H9 (cell line): ENCODE results near the gene ORM2. TPM values are rescaled to one million over a fixed set of nuclear protein-coding genes. Genes with fewer than 3 reads are reported as not detected.

Source experiments
- DNase-seq: peaks from one replicate; pipeline ENCODE4 v3.0.0-alpha.2; 2017
- H2AFZ ChIP-seq: one replicate; pipeline ENCODE4 v1.6.1; 2013; ENCODE audit warnings: mild to moderate bottlenecking, low read length, control low read depth, moderate library complexity
- H2AK5ac ChIP-seq: 2 replicates; pipeline ENCODE4 v1.6.1; 2013; ENCODE audit warnings: low read length, control low read depth, mixed read lengths; ENCODE audit not compliant: insufficient read length
- H2BK120ac ChIP-seq: one replicate; pipeline ENCODE4 v1.6.1; 2013; ENCODE audit warnings: low read depth, mild to moderate bottlenecking, low read length, control low read depth, inconsistent platforms; ENCODE audit not compliant: poor library complexity, severe bottlenecking
- H2BK12ac ChIP-seq: 2 replicates; pipeline ENCODE4 v1.6.1; 2013; ENCODE audit warnings: low read length, control low read depth, mixed read lengths, low read depth; ENCODE audit not compliant: insufficient read length
- H2BK15ac ChIP-seq: 2 replicates; pipeline ENCODE4 v1.6.1; 2013; ENCODE audit warnings: low read depth, low read length, control low read depth
- H2BK20ac ChIP-seq: one replicate; pipeline ENCODE4 v1.6.1; 2013; ENCODE audit warnings: low read depth, mild to moderate bottlenecking, low read length, control low read depth, inconsistent platforms; ENCODE audit not compliant: poor library complexity, severe bottlenecking
- H2BK5ac ChIP-seq: 2 replicates; pipeline ENCODE4 v1.6.1; 2013; ENCODE audit warnings: low read length, control low read depth, mixed read lengths; ENCODE audit not compliant: insufficient read length
- H3K14ac ChIP-seq: 2 replicates; pipeline ENCODE4 v1.6.1; 2013; ENCODE audit warnings: low read length, control low read depth; ENCODE audit not compliant: insufficient read depth
- H3K18ac ChIP-seq: 2 replicates; pipeline ENCODE4 v1.6.1; 2013; ENCODE audit warnings: low read depth, mild to moderate bottlenecking, mixed read lengths, low read length, control low read depth; ENCODE audit not compliant: insufficient read length
- H3K23ac ChIP-seq: 2 replicates; pipeline ENCODE4 v1.6.1; 2013; ENCODE audit warnings: low read length, control low read depth, mixed read lengths, low read depth; ENCODE audit not compliant: insufficient read length
- H3K23me2 ChIP-seq: 2 replicates; pipeline ENCODE4 v1.6.1; 2013; ENCODE audit warnings: low read depth, mild to moderate bottlenecking, mixed read lengths, low read length, control low read depth; ENCODE audit not compliant: insufficient read length, poor library complexity, severe bottlenecking
- H3K27ac ChIP-seq: 2 replicates; pipeline ENCODE4 v1.5.1; 2013; ENCODE audit warnings: low read length, control low read depth, mixed read lengths, low read depth; ENCODE audit not compliant: insufficient read length
- H3K27me3 ChIP-seq: 2 replicates; pipeline ENCODE4 v1.6.1; 2013; ENCODE audit warnings: low read length, control low read depth, inconsistent platforms; ENCODE audit not compliant: insufficient read depth
- H3K4ac ChIP-seq: 2 replicates; pipeline ENCODE4 v1.6.1; 2013; ENCODE audit warnings: low read depth, mild to moderate bottlenecking, control low read depth, inconsistent platforms, low read length, moderate library complexity
- H3K4me1 ChIP-seq: 2 replicates; pipeline ENCODE4 v1.6.1; 2013; ENCODE audit warnings: low read length, control low read depth, inconsistent platforms; ENCODE audit not compliant: insufficient read depth
- H3K4me2 ChIP-seq: 2 replicates; pipeline ENCODE4 v1.6.1; 2013; ENCODE audit warnings: low read length, control low read depth, mixed read lengths; ENCODE audit not compliant: insufficient read length, insufficient read depth
- H3K56ac ChIP-seq: 2 replicates; pipeline ENCODE4 v1.6.1; 2013; ENCODE audit warnings: low read depth, mild to moderate bottlenecking, mixed read lengths, low read length, control low read depth; ENCODE audit not compliant: insufficient read length
- H3K79me1 ChIP-seq: 2 replicates; pipeline ENCODE4 v1.6.1; 2013; ENCODE audit warnings: low read depth, mild to moderate bottlenecking, moderate library complexity, low read length, control low read depth, inconsistent platforms; ENCODE audit not compliant: insufficient read depth, poor library complexity, severe bottlenecking
- H3K79me2 ChIP-seq: 2 replicates; pipeline ENCODE4 v1.6.1; 2013; ENCODE audit warnings: low read length, control low read depth, inconsistent platforms; ENCODE audit not compliant: insufficient read depth
- H3K9ac ChIP-seq: 2 replicates; pipeline ENCODE4 v1.6.1; 2013; ENCODE audit warnings: low read length, control low read depth, mixed read lengths; ENCODE audit not compliant: insufficient read length; ENCODE audit errors: extremely low read depth
- H3K9me3 ChIP-seq: one replicate; pipeline ENCODE4 v1.6.1; 2013; ENCODE audit warnings: low read depth, low read length, inconsistent platforms; ENCODE audit not compliant: control insufficient read depth
- H3T11ph ChIP-seq: one replicate; pipeline ENCODE4 v1.6.1; 2013; ENCODE audit warnings: mild to moderate bottlenecking, low read length, control low read depth, inconsistent platforms
- H4K20me1 ChIP-seq: one replicate; pipeline ENCODE4 v1.6.1; 2013; ENCODE audit not compliant: control insufficient read depth, insufficient read length, insufficient read depth
- H4K5ac ChIP-seq: 2 replicates; pipeline ENCODE4 v1.6.1; 2013; ENCODE audit warnings: low read depth, mild to moderate bottlenecking, mixed read lengths, low read length, control low read depth; ENCODE audit not compliant: insufficient read length
- H4K8ac ChIP-seq: replicated peaks from 2 replicates; pipeline ENCODE4 v1.6.1; 2013; ENCODE audit warnings: low read length, control low read depth, mixed read lengths, low read depth; ENCODE audit not compliant: insufficient read length
- H4K91ac ChIP-seq: 2 replicates; pipeline ENCODE4 v1.6.1; 2013; ENCODE audit warnings: low read depth, mild to moderate bottlenecking, moderate library complexity, mixed read lengths, low read length, control low read depth; ENCODE audit not compliant: insufficient read length
- H3K27ac Mint-ChIP-seq, 3 experiments: 2 replicates in 2 of 3; 3 replicates in 1 of 3; pipeline ENCODE4 v1.8.0; 2020 to 2021; ENCODE audit warnings: mixed read lengths in 3 of 3, mild to moderate bottlenecking in 1 of 3, moderate library complexity in 1 of 3
- H3K27me3 Mint-ChIP-seq: 2 replicates; pipeline ENCODE4 v1.8.0; 2021; ENCODE audit warnings: low read depth, mild to moderate bottlenecking, moderate library complexity, mixed read lengths
- H3K36me3 Mint-ChIP-seq, 3 experiments: 2 replicates in 2 of 3; 3 replicates in 1 of 3; pipeline ENCODE4 v1.8.0; 2020 to 2021; ENCODE audit warnings: low read depth in 3 of 3, mixed read lengths in 3 of 3; ENCODE audit not compliant: insufficient read depth in 1 of 3
- H3K4me1 Mint-ChIP-seq, 2 experiments: 2 replicates each; pipeline ENCODE4 v1.8.0; 2020; ENCODE audit warnings: mixed read lengths in 2 of 2
- H3K4me3 Mint-ChIP-seq, 2 experiments: 2 replicates in 1 of 2; 3 replicates in 1 of 2; pipeline ENCODE4 v1.8.0; 2020 to 2021; ENCODE audit warnings: mild to moderate bottlenecking in 2 of 2, mixed read lengths in 2 of 2, moderate library complexity in 1 of 2
- H3K9me3 Mint-ChIP-seq, 2 experiments: 2 replicates in 1 of 2; 3 replicates in 1 of 2; pipeline ENCODE4 v1.8.0; 2020; ENCODE audit warnings: mild to moderate bottlenecking in 2 of 2, mixed read lengths in 2 of 2, moderate library complexity in 1 of 2
- WGBS: extraction: QIAGEN DNeasy Blood & Tissue Kit; methylation state at CpG from one replicate; pipeline ENCODE4 v1.1.7; 2013; ENCODE audit warnings: missing lambda C conversion rate, low lambda C conversion rate, mixed read lengths; ENCODE audit not compliant: insufficient read length; ENCODE audit errors: extremely low coverage; 5-methylcytosine and 5-hydroxymethylcytosine counted together
- total RNA-seq: library from RNA; stranded (reverse); gene quantifications from 2 replicates; pipeline ENCODE4 v1.2.1, GENCODE V29; 2021
- TF ChIP-seq, protein P1 (sequence below): fragments of 200-600 bp; sonication (generic); conservative IDR thresholded peaks from 3 replicates; pipeline ENCODE4 v1.8.0; 2021; ENCODE audit warnings: antibody characterized with exemption, mild to moderate bottlenecking

The ORM2 gene
- total RNA-seq, 1 experiment from 2014 or later, result 1.2 TPM

DNA sequence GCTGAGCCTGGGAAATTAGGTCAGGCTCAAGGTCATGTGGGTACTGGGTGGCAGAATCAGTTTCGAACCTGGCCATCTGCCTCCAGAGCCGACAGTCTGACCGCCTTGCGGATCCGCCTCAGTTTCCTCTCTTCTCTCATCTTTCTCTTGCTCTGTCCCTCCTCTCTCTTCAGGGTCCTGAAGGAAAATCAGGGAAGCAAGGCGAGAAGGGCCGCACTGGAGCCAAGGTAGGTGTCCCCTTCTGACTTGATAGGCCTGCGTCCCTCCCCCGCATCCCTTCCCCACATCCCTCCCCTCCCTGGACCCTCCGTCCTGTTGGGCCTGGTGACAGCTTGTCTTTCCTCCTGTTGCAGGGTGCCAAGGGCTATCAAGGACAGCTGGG, 47.6 kb upstream of the ORM2 start:
- H3K4me1 Mint-ChIP-seq, result peaks cover 4 to 13% of the 10 kb centered on the region in 2 experiments; a peak in 3 of 4 replicates
- Histone ChIP-seq H2BK12ac (no peak overlapping the region), H3K9me3 (no peaks in the 10 kb centered on the region), H2AFZ (no peak overlapping the region), H4K5ac (no peak overlapping the region), H4K8ac (no peak overlapping the region), H2BK20ac (no peak overlapping the region), H3K79me2 (no peaks in the 10 kb centered on the region), H3K23ac (no peak overlapping the region), H2BK120ac (no peak overlapping the region), H3K23me2 (no peaks in the 10 kb centered on the region), H3K18ac (no peak overlapping the region), H4K91ac (no peak overlapping the region), H3K14ac (no peak overlapping the region), H4K20me1 (no peaks in the 10 kb centered on the region), H2AK5ac (no peak overlapping the region), H3K9ac (no peak overlapping the region), H2BK5ac (no peak overlapping the region), H3K4me2 (no peak overlapping the region), H3K4ac (no peak overlapping the region), H3K27ac (no peak overlapping the region), H2BK15ac (no peak overlapping the region), H3T11ph (no peak overlapping the region), H3K79me1 (no peaks in the 10 kb centered on the region), H3K27me3 (no peaks in the 10 kb centered on the region), H3K56ac (no peak overlapping the region), H3K4me1 (no peaks in the 10 kb centered on the region)
- TF ChIP-seq, protein P1, sequence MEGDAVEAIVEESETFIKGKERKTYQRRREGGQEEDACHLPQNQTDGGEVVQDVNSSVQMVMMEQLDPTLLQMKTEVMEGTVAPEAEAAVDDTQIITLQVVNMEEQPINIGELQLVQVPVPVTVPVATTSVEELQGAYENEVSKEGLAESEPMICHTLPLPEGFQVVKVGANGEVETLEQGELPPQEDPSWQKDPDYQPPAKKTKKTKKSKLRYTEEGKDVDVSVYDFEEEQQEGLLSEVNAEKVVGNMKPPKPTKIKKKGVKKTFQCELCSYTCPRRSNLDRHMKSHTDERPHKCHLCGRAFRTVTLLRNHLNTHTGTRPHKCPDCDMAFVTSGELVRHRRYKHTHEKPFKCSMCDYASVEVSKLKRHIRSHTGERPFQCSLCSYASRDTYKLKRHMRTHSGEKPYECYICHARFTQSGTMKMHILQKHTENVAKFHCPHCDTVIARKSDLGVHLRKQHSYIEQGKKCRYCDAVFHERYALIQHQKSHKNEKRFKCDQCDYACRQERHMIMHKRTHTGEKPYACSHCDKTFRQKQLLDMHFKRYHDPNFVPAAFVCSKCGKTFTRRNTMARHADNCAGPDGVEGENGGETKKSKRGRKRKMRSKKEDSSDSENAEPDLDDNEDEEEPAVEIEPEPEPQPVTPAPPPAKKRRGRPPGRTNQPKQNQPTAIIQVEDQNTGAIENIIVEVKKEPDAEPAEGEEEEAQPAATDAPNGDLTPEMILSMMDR, result no peak
- peak; percentile 20 for DNase-seq
- no peak overlapping the region for H3K27ac Mint-ChIP-seq
- H3K4me3 Mint-ChIP-seq, result no peak overlapping the region
- no CpG with 5 or more reads among the region's 10 CpGs for WGBS
- H3K36me3 Mint-ChIP-seq, result peaks cover 0 to 9% (median 2%) of the 10 kb centered on the region in 3 experiments; a peak in 3 of 7 replicates
- H3K9me3 Mint-ChIP-seq, result no peaks in the 10 kb centered on the region; a peak in 1 of 5 replicates
- H3K27me3 Mint-ChIP-seq, result no peaks in the 10 kb centered on the region; the same call in 1 of the 2 replicates
